ENCODE measurements around the gene CDKN2D. TPM values are rescaled to one million over a fixed set of nuclear protein-coding genes. Genes with fewer than 3 reads are reported as not detected.

The CDKN2D gene
- total RNA-seq, 1 donor from 2014 or later, result 6.5 TPM

DNA sequence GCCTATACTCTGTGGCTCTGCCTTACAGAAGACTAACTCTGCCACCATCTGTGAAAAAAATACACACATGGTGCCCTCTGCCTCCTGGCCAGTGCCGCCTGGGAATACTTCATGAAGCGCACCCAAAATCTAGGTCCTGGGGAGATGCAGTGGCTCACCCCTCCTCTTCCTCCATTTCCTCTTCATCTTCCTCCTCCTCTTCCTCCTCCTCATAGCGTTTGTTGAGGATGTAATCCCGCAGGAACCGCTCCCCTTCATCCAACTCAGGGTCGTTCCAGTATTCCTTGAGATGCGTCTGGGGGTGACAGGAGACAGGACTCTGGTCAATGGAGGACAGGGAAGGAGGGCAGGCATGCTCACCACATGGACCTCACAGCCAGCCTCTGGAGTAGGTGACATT, 8.6 kb downstream of the CDKN2D start:
- no peak for DNase-seq (ENCODE audit: extremely low spot score, unreplicated experiment)
- H3K4me1 Mint-ChIP-seq (ENCODE audit: unreplicated experiment), result peaks cover 8% of the 10 kb centered on the region
- no peaks in the 10 kb centered on the region for H3K9me3 Mint-ChIP-seq
- no peaks in the 10 kb centered on the region for H3K36me3 Mint-ChIP-seq
- H3K27me3 Mint-ChIP-seq, result no peaks in the 10 kb centered on the region
- no peak overlapping the region for H3K4me3 Mint-ChIP-seq
- no peak overlapping the region for H3K27ac Mint-ChIP-seq
- TF ChIP-seq, protein P1, sequence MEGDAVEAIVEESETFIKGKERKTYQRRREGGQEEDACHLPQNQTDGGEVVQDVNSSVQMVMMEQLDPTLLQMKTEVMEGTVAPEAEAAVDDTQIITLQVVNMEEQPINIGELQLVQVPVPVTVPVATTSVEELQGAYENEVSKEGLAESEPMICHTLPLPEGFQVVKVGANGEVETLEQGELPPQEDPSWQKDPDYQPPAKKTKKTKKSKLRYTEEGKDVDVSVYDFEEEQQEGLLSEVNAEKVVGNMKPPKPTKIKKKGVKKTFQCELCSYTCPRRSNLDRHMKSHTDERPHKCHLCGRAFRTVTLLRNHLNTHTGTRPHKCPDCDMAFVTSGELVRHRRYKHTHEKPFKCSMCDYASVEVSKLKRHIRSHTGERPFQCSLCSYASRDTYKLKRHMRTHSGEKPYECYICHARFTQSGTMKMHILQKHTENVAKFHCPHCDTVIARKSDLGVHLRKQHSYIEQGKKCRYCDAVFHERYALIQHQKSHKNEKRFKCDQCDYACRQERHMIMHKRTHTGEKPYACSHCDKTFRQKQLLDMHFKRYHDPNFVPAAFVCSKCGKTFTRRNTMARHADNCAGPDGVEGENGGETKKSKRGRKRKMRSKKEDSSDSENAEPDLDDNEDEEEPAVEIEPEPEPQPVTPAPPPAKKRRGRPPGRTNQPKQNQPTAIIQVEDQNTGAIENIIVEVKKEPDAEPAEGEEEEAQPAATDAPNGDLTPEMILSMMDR (conservative IDR thresholded peaks at IDR 0.05), result no peak

DNA sequence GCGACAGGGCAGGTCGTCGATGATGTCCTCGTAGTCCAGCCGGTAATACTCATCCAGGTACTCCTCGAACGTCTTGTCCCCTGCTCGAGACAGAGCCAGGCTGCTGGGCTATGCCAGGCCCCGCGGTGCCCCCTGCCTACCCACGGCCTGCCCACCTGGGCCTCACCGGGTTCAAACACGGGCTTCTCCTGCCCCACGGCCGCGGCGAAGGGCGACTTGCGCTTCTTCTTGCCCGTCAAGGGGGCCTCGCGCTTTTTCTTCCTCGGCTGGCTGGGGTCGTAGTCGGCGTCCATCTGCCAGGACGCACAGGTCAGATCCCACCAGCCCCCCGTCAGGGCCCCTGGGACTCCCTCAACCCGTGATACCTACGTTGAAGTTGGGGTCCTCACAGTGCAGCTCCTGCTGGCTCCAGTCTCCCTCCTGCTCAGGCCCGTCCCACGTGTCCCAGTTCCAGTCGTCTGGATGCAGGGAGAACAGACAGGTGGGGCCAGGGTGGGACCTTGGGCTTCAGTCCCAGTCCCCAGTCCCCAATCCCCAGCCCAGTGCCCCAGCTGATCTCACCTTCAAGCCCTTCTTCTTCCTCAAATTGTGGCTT, 11.1 kb downstream of the CDKN2D start:
- TF ChIP-seq, protein P1 (conservative IDR thresholded peaks at IDR 0.05), result no peak
- no peak for DNase-seq (ENCODE audit: extremely low spot score, unreplicated experiment)
- H3K9me3 Mint-ChIP-seq, result no peaks in the 10 kb centered on the region
- H3K27ac Mint-ChIP-seq, result no peak overlapping the region
- no peaks in the 10 kb centered on the region for H3K27me3 Mint-ChIP-seq
- no peaks in the 10 kb centered on the region for H3K36me3 Mint-ChIP-seq
- no peak overlapping the region for H3K4me3 Mint-ChIP-seq
- H3K4me1 Mint-ChIP-seq (ENCODE audit: unreplicated experiment), result no peaks in the 10 kb centered on the region

DNA sequence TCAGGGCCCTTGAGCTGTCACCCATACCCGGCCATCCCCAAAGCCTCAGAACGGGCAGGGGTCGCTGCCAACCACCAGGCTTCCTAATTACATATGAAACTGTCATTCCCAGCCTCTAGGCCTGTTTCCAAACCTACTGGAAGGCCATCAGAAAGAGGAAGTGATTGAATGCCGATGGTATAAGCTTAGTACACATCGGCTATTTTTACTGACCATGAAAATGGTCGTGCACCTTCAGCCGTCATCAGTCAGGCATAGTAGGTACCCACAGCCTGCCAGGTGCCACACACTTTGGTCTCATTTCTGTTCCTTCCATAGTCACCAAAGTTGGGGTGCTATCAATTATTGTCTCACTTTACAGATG, 13.2 kb downstream of the CDKN2D start:
- no peaks in the 10 kb centered on the region for H3K27me3 Mint-ChIP-seq
- H3K4me1 Mint-ChIP-seq (ENCODE audit: unreplicated experiment), result no peaks in the 10 kb centered on the region
- H3K4me3 Mint-ChIP-seq, result no peak overlapping the region
- no peaks in the 10 kb centered on the region for H3K9me3 Mint-ChIP-seq
- H3K36me3 Mint-ChIP-seq, result no peaks in the 10 kb centered on the region
- TF ChIP-seq, protein P1 (conservative IDR thresholded peaks at IDR 0.05), result no peak
- no peak for DNase-seq (ENCODE audit: extremely low spot score, unreplicated experiment)
- no peak overlapping the region for H3K27ac Mint-ChIP-seq

DNA sequence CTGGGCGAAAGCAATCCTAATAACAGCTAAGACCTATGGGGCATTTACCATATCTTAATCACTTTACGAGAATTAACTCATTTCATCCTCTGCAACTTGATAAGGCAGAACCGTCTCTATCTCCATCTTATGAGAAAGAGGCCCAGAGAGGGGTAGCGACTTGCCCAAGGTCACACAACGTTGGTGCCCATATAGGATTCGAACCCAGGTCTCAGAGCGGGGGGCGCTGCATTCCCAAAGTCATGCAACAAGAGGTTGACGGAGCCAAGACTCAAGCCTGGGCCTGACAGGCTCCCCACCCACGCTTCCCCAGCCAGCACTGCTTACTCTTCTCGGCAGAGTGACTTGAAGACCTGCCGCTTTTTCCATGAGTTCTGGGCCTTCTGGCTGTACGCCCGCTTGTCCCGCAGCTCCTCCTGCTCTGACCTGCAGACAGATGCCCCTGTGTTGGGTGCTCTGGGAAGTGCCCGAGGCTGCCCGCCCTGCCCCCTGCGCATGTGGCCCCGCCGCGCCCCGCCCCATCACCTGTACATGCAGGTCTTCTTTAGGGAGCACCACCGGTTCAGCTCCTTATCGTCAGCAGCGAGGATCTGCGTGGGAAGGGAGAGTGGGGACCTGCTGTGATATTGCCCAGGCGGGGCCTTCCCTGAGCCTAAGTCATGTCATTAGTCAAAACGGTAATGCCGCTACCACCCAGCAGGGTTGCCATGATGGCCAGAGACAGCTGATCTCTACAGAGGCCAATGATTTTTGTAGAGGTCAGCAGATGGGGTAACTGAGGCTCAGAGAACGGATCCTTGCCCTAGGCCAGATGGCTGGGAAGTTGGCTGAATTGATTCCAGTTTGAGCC, 13.8 kb downstream of the CDKN2D start:
- TF ChIP-seq, protein P1 (conservative IDR thresholded peaks at IDR 0.05), result no peak
- Mint-ChIP-seq H3K36me3 (no peaks in the 10 kb centered on the region), H3K27ac (no peak overlapping the region), H3K4me1 (ENCODE audit: unreplicated experiment) (no peaks in the 10 kb centered on the region), H3K27me3 (no peaks in the 10 kb centered on the region), H3K4me3 (no peak overlapping the region), H3K9me3 (no peaks in the 10 kb centered on the region)
- DNase-seq (ENCODE audit: extremely low spot score, unreplicated experiment), result no peak

DNA sequence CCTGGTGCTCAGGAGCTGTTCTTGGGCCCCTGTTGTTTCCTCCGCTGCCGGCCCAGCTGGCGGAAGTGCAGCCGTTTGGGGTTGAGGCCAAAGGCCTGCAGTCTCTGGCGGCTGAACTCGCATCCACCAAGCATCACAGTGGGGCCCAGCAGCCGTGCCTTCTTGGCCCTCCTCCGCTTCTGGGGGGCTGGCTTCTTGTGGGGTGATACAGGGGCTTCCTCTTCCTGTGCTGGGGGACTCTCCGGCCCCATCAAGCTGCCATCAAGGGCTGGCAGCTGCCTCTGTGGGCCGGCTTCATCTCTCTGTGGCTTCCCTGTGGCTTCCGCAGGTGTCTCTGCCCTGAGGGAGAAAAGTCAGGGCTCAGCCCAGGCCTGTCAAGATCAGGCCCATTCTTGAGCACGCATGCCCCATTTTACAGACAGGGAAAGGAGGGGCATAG, 14.8 kb downstream of the CDKN2D start:
- no peak overlapping the region for H3K27ac Mint-ChIP-seq
- no peak for DNase-seq (ENCODE audit: extremely low spot score, unreplicated experiment)
- no peaks in the 10 kb centered on the region for H3K27me3 Mint-ChIP-seq
- no peaks in the 10 kb centered on the region for H3K4me1 Mint-ChIP-seq (ENCODE audit: unreplicated experiment)
- H3K4me3 Mint-ChIP-seq, result no peak overlapping the region
- TF ChIP-seq, protein P1 (conservative IDR thresholded peaks at IDR 0.05), result no peak
- H3K36me3 Mint-ChIP-seq, result no peaks in the 10 kb centered on the region
- H3K9me3 Mint-ChIP-seq, result no peaks in the 10 kb centered on the region

Data from type B pancreatic cell (in vitro differentiated cells).